GM10248 (cell line): ENCODE data around the gene CCR4.
"Not testable (repeated sequence)": the region's sequence is repeated elsewhere in the genome, so short reads cannot be mapped to it uniquely, and the experiment has no call there.

Source experiments
- CTCF ChIA-PET: fragments of 300-600 bp; sonication (Branson Sonifier 250); formaldehyde crosslinking; extraction: SDS; loops from one replicate; lab custom pipeline; 2021; ENCODE audit warnings: antibody characterized with exemption; lab: Yijun Ruan, JAX
- POLR2A ChIA-PET: fragments of 350-650 bp; sonication (Branson Sonifier 250); formaldehyde crosslinking; extraction: SDS; loops from one replicate; lab custom pipeline; 2020; ENCODE audit warnings: antibody characterized with exemption; lab: Yijun Ruan, JAX
- DNase-seq: peaks from one replicate; pipeline ENCODE4 v3.0.0; 2012; ENCODE audit errors: extremely low spot score
- CTCF ChIP-seq: IDR thresholded peaks from 2 replicates; pipeline ENCODE4 v1.5.1; 2012; ENCODE audit warnings: mild to moderate bottlenecking, low read depth; ENCODE audit errors: extremely low read depth, missing control alignments, control extremely low read depth

Gene CCR4

GRCh38 chr3:32913790-32914446, 37.5 kb upstream of the CCR4 start:
- ChIA-PET CTCF (no interaction called here), POLR2A (no interaction called here)
- TF ChIP-seq CTCF: no peak
- no peak for DNase-seq

- ChIA-PET POLR2A (no interaction called here), CTCF (no interaction called here)
- DNase-seq: no peak
- TF ChIP-seq CTCF: no peak
These were observed 31.5 kb upstream of the CCR4 start for GRCh38 chr3:32919920-32920319.

GRCh38 chr3:32922078-32922477, 29.4 kb upstream of the CCR4 start:
- TF ChIP-seq CTCF: no peak
- ChIA-PET POLR2A (no interaction called here), CTCF (no interaction called here)
- no peak for DNase-seq

- no peak for TF ChIP-seq CTCF
- no peak for DNase-seq
- CTCF ChIA-PET: no interaction called here
- POLR2A ChIA-PET: no interaction called here
These were observed 21.3 kb upstream of the CCR4 start for GRCh38 chr3:32930161-32930560.

- POLR2A ChIA-PET, DNase-seq, CTCF ChIA-PET: not testable (repeated sequence)
These were observed 20.2 kb upstream of the CCR4 start for GRCh38 chr3:32931273-32931672.

GRCh38 chr3:32934150-32934742, 17.2 kb upstream of the CCR4 start:
- peak; percentile 70 for TF ChIP-seq CTCF
- ChIA-PET POLR2A (no interaction called here), CTCF (interaction anchor here (0.8 to 3.3 kb wide), 7 partner anchors 9 to 637 kb away, joined by 3 to 11 read pairs (median 3); no protein-coding TSS in a partner anchor)
- DNase-seq: peak; percentile 28

- DNase-seq: peak; percentile 2
These were observed 14.1 kb upstream of the CCR4 start for GRCh38 chr3:32937331-32937730.

GRCh38 chr3:32939531-32940284, 11.7 kb upstream of the CCR4 start:
- POLR2A ChIA-PET, DNase-seq: not testable (repeated sequence)
- CTCF ChIA-PET: interaction anchor here (1.1 kb wide), 1 partner anchor 136 kb away, joined by 3 read pairs; no protein-coding TSS in a partner anchor

More at GRCh38 chr3:32937331-32937730, 14.1 kb upstream of the CCR4 start:
- ChIA-PET POLR2A (no interaction called here), CTCF (no interaction called here)
- TF ChIP-seq CTCF: no peak
